ENCODE measurements around the gene THAP4. TPM values are rescaled to one million over a fixed set of nuclear protein-coding genes. Genes with fewer than 3 reads are reported as not detected.

THAP4 gene
- total RNA-seq, 1 donor from 2014 or later, result 42.5 TPM

- Mint-ChIP-seq H3K4me1 (ENCODE audit: unreplicated experiment) (peaks cover 3% of the 10 kb centered on the region), H3K4me3 (ENCODE audit: unreplicated experiment) (no peak overlapping the region), H3K9me3 (ENCODE audit: unreplicated experiment) (no peaks in the 10 kb centered on the region), H3K27me3 (ENCODE audit: unreplicated experiment) (peaks cover 6% of the 10 kb centered on the region), H3K36me3 (ENCODE audit: low read depth, unreplicated experiment) (peaks cover 27% of the 10 kb centered on the region), H3K27ac (ENCODE audit: unreplicated experiment) (no peak overlapping the region)
- no peak for DNase-seq (ENCODE audit: low spot score)
- TF ChIP-seq, protein P1, sequence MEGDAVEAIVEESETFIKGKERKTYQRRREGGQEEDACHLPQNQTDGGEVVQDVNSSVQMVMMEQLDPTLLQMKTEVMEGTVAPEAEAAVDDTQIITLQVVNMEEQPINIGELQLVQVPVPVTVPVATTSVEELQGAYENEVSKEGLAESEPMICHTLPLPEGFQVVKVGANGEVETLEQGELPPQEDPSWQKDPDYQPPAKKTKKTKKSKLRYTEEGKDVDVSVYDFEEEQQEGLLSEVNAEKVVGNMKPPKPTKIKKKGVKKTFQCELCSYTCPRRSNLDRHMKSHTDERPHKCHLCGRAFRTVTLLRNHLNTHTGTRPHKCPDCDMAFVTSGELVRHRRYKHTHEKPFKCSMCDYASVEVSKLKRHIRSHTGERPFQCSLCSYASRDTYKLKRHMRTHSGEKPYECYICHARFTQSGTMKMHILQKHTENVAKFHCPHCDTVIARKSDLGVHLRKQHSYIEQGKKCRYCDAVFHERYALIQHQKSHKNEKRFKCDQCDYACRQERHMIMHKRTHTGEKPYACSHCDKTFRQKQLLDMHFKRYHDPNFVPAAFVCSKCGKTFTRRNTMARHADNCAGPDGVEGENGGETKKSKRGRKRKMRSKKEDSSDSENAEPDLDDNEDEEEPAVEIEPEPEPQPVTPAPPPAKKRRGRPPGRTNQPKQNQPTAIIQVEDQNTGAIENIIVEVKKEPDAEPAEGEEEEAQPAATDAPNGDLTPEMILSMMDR (IDR thresholded peaks at IDR 0.05; ENCODE audit: unreplicated experiment), result no peak
Observed at GRCh38 chr2:241629762-241630435, 7.1 kb downstream of the THAP4 start.

- no peaks in the 10 kb centered on the region for H3K4me1 Mint-ChIP-seq (ENCODE audit: unreplicated experiment)
- H3K27me3 Mint-ChIP-seq (ENCODE audit: unreplicated experiment), result peaks cover 5% of the 10 kb centered on the region
- no peak overlapping the region for H3K27ac Mint-ChIP-seq (ENCODE audit: unreplicated experiment)
Observed at GRCh38 chr2:241627675-241628074, 9.3 kb downstream of the THAP4 start.

GRCh38 chr2:241620419-241620769 is 16.6 kb downstream of the THAP4 start:
- TF ChIP-seq, protein P1 (IDR thresholded peaks at IDR 0.05; ENCODE audit: unreplicated experiment), result no peak
- peaks cover 16% of the 10 kb centered on the region for H3K36me3 Mint-ChIP-seq (ENCODE audit: low read depth, unreplicated experiment)
- H3K27ac Mint-ChIP-seq (ENCODE audit: unreplicated experiment), result no peak overlapping the region
- no peak overlapping the region for H3K4me3 Mint-ChIP-seq (ENCODE audit: unreplicated experiment)
- no peak for DNase-seq (ENCODE audit: low spot score)
- H3K4me1 Mint-ChIP-seq (ENCODE audit: unreplicated experiment), result peaks cover 13% of the 10 kb centered on the region
- H3K9me3 Mint-ChIP-seq (ENCODE audit: unreplicated experiment), result no peaks in the 10 kb centered on the region
- peaks cover 6% of the 10 kb centered on the region for H3K27me3 Mint-ChIP-seq (ENCODE audit: unreplicated experiment)

More at GRCh38 chr2:241627675-241628074, 9.3 kb downstream of the THAP4 start:
- TF ChIP-seq, protein P1 (IDR thresholded peaks at IDR 0.05; ENCODE audit: unreplicated experiment), result no peak
- Mint-ChIP-seq H3K4me3 (ENCODE audit: unreplicated experiment) (no peak overlapping the region), H3K9me3 (ENCODE audit: unreplicated experiment) (no peaks in the 10 kb centered on the region), H3K36me3 (ENCODE audit: low read depth, unreplicated experiment) (peaks cover 15% of the 10 kb centered on the region)
- no peak for DNase-seq (ENCODE audit: low spot score)

DNA sequence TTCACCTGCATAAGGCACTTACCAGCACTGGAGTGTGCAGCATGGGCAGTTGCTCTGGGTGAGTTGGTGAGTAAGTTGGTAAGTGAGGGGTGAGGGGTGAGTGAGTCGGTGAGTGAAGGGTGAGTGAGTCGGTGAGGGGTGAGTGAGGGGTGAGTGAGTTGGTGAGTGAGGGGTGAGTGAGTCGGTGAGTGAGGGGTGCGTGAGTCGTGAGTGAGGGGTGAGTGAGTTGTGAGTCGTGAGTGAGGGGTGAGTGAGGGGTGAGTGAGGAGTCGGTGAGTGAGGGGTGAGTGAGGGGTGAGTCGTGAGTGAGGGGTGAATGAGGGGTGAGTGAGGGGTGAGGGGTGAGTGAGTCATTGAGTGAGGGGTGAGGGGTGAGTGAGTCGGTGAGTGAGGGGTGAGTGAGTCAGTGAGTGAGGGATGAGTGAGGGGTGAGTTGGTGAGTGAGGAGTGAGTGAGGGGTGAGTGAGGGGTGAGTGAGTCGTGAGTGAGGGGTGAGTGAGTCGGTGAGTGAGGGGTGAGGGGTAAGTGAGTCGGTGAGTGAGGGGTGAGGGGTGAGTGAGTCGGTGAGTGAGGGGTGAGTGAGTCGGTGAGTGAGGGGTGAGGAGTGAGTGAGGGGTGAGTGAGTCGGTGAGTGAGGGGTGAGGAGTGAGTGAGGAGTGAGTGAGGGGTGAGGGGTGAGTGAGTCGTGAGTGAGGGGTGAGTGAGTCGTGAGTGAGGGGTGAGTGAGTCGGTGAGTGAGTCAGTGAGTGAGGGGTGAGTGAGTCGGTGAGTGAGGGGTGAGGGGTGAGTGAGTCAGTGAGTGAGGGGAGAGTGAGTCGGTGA is 17.1 kb downstream of the THAP4 start:
- Mint-ChIP-seq H3K9me3 (ENCODE audit: unreplicated experiment) (no peaks in the 10 kb centered on the region), H3K4me1 (ENCODE audit: unreplicated experiment) (peaks cover 13% of the 10 kb centered on the region), H3K27ac (ENCODE audit: unreplicated experiment) (no peak overlapping the region), H3K36me3 (ENCODE audit: low read depth, unreplicated experiment) (peaks cover 18% of the 10 kb centered on the region), H3K4me3 (ENCODE audit: unreplicated experiment) (peak overlapping the region; percentile 65), H3K27me3 (ENCODE audit: unreplicated experiment) (peaks cover 9% of the 10 kb centered on the region)
- TF ChIP-seq, protein P1 (IDR thresholded peaks at IDR 0.05; ENCODE audit: unreplicated experiment), result no peak
- no peak for DNase-seq (ENCODE audit: low spot score)

DNA sequence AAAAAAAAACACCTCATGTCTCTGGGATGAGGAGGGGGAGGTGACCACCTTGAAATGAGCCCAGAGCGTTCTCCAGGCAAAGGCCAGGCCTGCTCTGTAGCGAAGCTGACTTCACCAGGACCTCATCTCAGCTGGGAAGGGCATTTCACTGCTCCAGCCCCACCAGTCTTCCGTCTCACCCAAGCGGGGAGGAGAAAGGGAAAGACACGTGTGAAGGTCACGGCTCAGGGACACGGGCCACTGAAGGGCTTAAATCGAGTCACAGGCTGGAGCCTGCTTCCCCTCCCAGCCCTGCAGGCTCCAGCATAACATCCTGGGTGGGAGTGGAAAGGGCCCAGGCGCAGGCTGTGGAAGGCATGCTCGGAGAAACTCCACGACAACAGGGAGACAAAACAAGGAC is 18.1 kb downstream of the THAP4 start:
- Mint-ChIP-seq H3K27ac (ENCODE audit: unreplicated experiment) (peak overlapping the region; percentile 93), H3K27me3 (ENCODE audit: unreplicated experiment) (peaks cover 9% of the 10 kb centered on the region), H3K4me3 (ENCODE audit: unreplicated experiment) (no peak overlapping the region), H3K9me3 (ENCODE audit: unreplicated experiment) (no peaks in the 10 kb centered on the region), H3K4me1 (ENCODE audit: unreplicated experiment) (peaks cover 13% of the 10 kb centered on the region), H3K36me3 (ENCODE audit: low read depth, unreplicated experiment) (peaks cover 19% of the 10 kb centered on the region)
- DNase-seq (ENCODE audit: low spot score), result no peak
- TF ChIP-seq, protein P1 (IDR thresholded peaks at IDR 0.05; ENCODE audit: unreplicated experiment), result no peak
